WTC11 (cell line): ENCODE data around the gene IL34.

Experiments used
- ATF6 ChIP-seq: sonication (generic); formaldehyde crosslinking; IDR thresholded peaks from 2 replicates; pipeline ENCODE4 v1.8.1; 2023; ENCODE audit warnings: mild to moderate bottlenecking, missing genetic modification reagents
- CTCF ChIP-seq: fragments of 200-600 bp; IDR thresholded peaks from 2 replicates; pipeline ENCODE4 v1.8.0; 2022; ENCODE audit warnings: antibody characterized with exemption
- JAZF1 ChIP-seq: fragments of 250-450 bp; sonication (Bioruptor Pico); IDR thresholded peaks from 2 replicates; pipeline ENCODE4 v1.9.0; 2021; ENCODE audit warnings: moderate library complexity, mild to moderate bottlenecking, inconsistent platforms
- NR1H2 ChIP-seq: sonication (generic); formaldehyde crosslinking; IDR thresholded peaks from 2 replicates; pipeline ENCODE4 v1.9.0; 2021; ENCODE audit warnings: mild to moderate bottlenecking, moderate library complexity, missing genetic modification reagents
- SMAD3 ChIP-seq: sonication (generic); formaldehyde crosslinking; IDR thresholded peaks from 2 replicates; pipeline ENCODE4 v1.8.0; 2022; ENCODE audit warnings: missing genetic modification reagents, mild to moderate bottlenecking, borderline replicate concordance
- STAT6 ChIP-seq: sonication (generic); formaldehyde crosslinking; conservative IDR thresholded peaks from 2 replicates; pipeline ENCODE4 v1.8.1; 2023; ENCODE audit warnings: mild to moderate bottlenecking, low read depth, missing genetic modification reagents, moderate library complexity
- ZBTB43 ChIP-seq: sonication (generic); formaldehyde crosslinking; IDR thresholded peaks from 2 replicates; pipeline ENCODE4 v1.8.1; 2023; ENCODE audit warnings: mild to moderate bottlenecking, missing genetic modification reagents
- ZNF416 ChIP-seq: fragments of 250-450 bp; sonication (Bioruptor Pico); IDR thresholded peaks from 2 replicates; pipeline ENCODE4 v1.9.0; 2021; ENCODE audit warnings: mild to moderate bottlenecking, inconsistent platforms

- TF ChIP-seq CTCF, result no peak
- no peak for TF ChIP-seq ZNF416 (CRISPR knock-in tag)
- no peak for TF ChIP-seq NR1H2 (CRISPR knock-in tag)
- TF ChIP-seq ZBTB43 (CRISPR knock-in tag), result no peak
- no peak for TF ChIP-seq JAZF1 (CRISPR knock-in tag)
- TF ChIP-seq ATF6 (CRISPR knock-in tag), result no peak
- no peak for TF ChIP-seq STAT6 (CRISPR knock-in tag)
- no peak for TF ChIP-seq SMAD3 (CRISPR knock-in tag)
Measured at GRCh38 chr16:70709457-70709856, 63.1 kb downstream of the IL34 start.
